Stomach (tissue), 9 donors: ENCODE results near the gene FADS2. TPM values are rescaled to one million over a fixed set of nuclear protein-coding genes. Genes with fewer than 3 reads are reported as not detected.

Source experiments
- DNase-seq, 2 donors: peaks; one replicate each; pipeline versions ENCODE4 v3.0.0 to v3.0.0-alpha.2; 2013 to 2019
- H3K27ac ChIP-seq, 5 donors: fragments of 200-600 bp in 4 of 5; sonication (generic) in 4 of 5; one replicate each; pipeline ENCODE4 v1.5.1; 2013 to 2019; ENCODE audit warnings: mild to moderate bottlenecking in 1 of 5, moderate library complexity in 1 of 5
- H3K27me3 ChIP-seq, 3 donors: fragments of 200-600 bp; sonication (generic); one replicate each; pipeline ENCODE4 v1.5.1; 2017 to 2019; ENCODE audit warnings: mixed run types in 1 of 3
- H3K36me3 ChIP-seq, 4 donors: fragments of 200-600 bp; sonication (generic); 1 replicate in 3 of 4; 2 replicates in 1 of 4; pipeline ENCODE4 v1.5.1; 2016 to 2019
- H3K4me1 ChIP-seq, 4 donors: fragments of 200-600 bp; sonication (generic); one replicate each; pipeline ENCODE4 v1.5.1; 2016 to 2019
- H3K4me3 ChIP-seq, 4 donors: fragments of 200-600 bp; sonication (generic) in 3 of 4; one replicate each; pipeline ENCODE4 v1.5.1; 2016 to 2019; ENCODE audit warnings: mild to moderate bottlenecking in 1 of 4
- H3K9me3 ChIP-seq, 4 donors: fragments of 200-600 bp; sonication (generic); one replicate each; pipeline ENCODE4 v1.5.1; 2016 to 2019
- EP300 ChIP-seq: sonication (generic); formaldehyde crosslinking; IDR thresholded peaks from one replicate; pipeline ENCODE4 v1.6.1; 2017; ENCODE audit warnings: antibody characterized with exemption
- POLR2A ChIP-seq, 4 donors: fragments of 450-650 bp; IDR thresholded peaks; one replicate each; pipeline ENCODE4 v1.6.1; 2016; ENCODE audit warnings: antibody characterized with exemption in 4 of 4, control low read depth in 2 of 4, mild to moderate bottlenecking in 1 of 4, moderate library complexity in 1 of 4
- POLR2AphosphoS5 ChIP-seq, 3 donors: sonication (generic); formaldehyde crosslinking; IDR thresholded peaks; one replicate each; pipeline ENCODE4 v1.6.1; 2016; ENCODE audit warnings: antibody characterized with exemption in 3 of 3
- WGBS, 5 donors: extraction: QIAGEN DNeasy Blood & Tissue Kit in 3 of 5; methylation state at CpG; one replicate each; pipeline versions ENCODE4 v1.1.5 to v1.1.7; 2013 to 2018; 5-methylcytosine and 5-hydroxymethylcytosine counted together
- intact Hi-C: fragments of 100-400 bp; cut with DNase I; formaldehyde crosslinking; loops from one replicate; pipeline ENCODE4 v1.15.1; 2023; ENCODE audit warnings: low total_unique reads
- polyA plus RNA-seq, 3 donors: library from polyadenylated mRNA; stranded (reverse); fragments of 200-250 nt; gene quantifications; one replicate each; pipeline ENCODE4 v1.2.3, GENCODE V29; 2013
- total RNA-seq, 5 donors: library from RNA; depleted of rRNA; stranded (reverse); fragments of >200 nt; gene quantifications; one replicate each; pipeline versions ENCODE4 v1.1.0 to v1.2.3, GENCODE V29; 2014 to 2016
- TF ChIP-seq, protein P1 (sequence below), 7 experiments: fragments of 450-650 bp in 4 of 7; fragments of 200-600 bp in 3 of 7; sonication (generic) in 3 of 7; IDR thresholded peaks; one replicate each; pipeline ENCODE4 v1.5.1; 2016 to 2019; ENCODE audit warnings: antibody characterized with exemption in 7 of 7, control low read depth in 2 of 7, mild to moderate bottlenecking in 1 of 7
- donor health status: healthy with polysubstance abuse.
- donor health status: Bipolar disorder and iron deficiency.
- donor health status: healthy.

Gene FADS2
- total and polyA plus RNA-seq, 8 donors, result 3.5 to 17.1 (median 13.0) TPM; not detected in 1

- no peaks in the 10 kb centered on the region for H3K9me3 ChIP-seq
- H3K36me3 ChIP-seq, result peaks cover 0 to 71% (median 17%) of the 10 kb centered on the region in 4 donors
- WGBS, 5 donors, result 89 to 94% (median 93%) methylated on average over 12 to 17 of the region's 17 CpGs
- DNase-seq, result no peak
- H3K27me3 ChIP-seq, result no peaks in the 10 kb centered on the region
- intact Hi-C loops, result no loop called here
- H3K4me1 ChIP-seq, result no peaks in the 10 kb centered on the region
- TF ChIP-seq POLR2A (IDR thresholded peaks at IDR 0.05) (no peak), POLR2AphosphoS5 (IDR thresholded peaks at IDR 0.05) (no peak), EP300 (no peak)
- TF ChIP-seq, protein P1, sequence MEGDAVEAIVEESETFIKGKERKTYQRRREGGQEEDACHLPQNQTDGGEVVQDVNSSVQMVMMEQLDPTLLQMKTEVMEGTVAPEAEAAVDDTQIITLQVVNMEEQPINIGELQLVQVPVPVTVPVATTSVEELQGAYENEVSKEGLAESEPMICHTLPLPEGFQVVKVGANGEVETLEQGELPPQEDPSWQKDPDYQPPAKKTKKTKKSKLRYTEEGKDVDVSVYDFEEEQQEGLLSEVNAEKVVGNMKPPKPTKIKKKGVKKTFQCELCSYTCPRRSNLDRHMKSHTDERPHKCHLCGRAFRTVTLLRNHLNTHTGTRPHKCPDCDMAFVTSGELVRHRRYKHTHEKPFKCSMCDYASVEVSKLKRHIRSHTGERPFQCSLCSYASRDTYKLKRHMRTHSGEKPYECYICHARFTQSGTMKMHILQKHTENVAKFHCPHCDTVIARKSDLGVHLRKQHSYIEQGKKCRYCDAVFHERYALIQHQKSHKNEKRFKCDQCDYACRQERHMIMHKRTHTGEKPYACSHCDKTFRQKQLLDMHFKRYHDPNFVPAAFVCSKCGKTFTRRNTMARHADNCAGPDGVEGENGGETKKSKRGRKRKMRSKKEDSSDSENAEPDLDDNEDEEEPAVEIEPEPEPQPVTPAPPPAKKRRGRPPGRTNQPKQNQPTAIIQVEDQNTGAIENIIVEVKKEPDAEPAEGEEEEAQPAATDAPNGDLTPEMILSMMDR (IDR thresholded peaks at IDR 0.05), result no peak
- H3K4me3 ChIP-seq, result no peak overlapping the region
- H3K27ac ChIP-seq, result no peak overlapping the region
Measured at GRCh38 chr11:61854206-61854895, 26.3 kb downstream of the FADS2 start.

DNA sequence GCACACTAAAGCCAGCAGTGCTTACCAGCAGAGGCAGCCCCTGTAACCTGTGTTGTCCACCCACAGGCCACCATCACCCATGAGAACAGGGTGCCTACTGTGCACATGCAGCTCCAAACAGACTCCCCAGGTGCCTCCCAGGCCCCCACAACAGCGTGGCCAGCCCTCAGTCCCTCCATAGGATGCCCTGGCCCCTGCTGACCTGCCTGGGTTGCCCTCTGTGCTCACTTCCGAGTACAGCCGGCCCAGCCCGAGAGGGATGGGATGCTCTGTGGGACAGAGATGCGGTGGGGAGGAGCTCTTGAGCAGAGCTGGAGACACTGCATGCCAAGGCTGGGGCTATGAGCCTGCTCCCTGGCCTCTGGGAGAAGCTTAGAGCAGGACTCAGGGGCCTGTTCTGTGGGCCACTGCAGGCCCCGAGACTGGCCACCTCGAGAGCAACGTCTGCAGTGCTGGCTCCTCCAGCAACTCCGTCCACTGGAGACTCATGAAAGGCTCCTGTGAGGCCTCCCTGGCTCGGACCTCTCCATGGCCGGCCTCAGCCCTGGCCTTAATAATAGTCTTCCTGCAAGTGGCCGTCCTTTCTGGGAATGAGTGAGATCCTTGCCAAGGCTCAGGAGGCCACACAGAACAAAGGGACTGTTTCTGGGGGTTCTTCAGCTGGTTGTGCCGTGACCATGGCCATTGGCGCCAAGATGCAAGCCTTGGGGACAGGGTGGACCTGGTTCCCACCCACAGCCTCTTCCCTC, 27.0 kb downstream of the FADS2 start:
- DNase-seq, result no peak

GRCh38 chr11:61855939-61856680, 28.0 kb downstream of the FADS2 start:
- Histone ChIP-seq H3K4me3 (no peak overlapping the region), H3K4me1 (peaks cover 0 to 9% (median 5%) of the 10 kb centered on the region in 4 donors), H3K27ac (no peak overlapping the region), H3K9me3 (no peaks in the 10 kb centered on the region), H3K27me3 (no peaks in the 10 kb centered on the region), H3K36me3 (peaks cover 0 to 71% (median 15%) of the 10 kb centered on the region in 4 donors)
- no peak for DNase-seq
- TF ChIP-seq, protein P1 (IDR thresholded peaks at IDR 0.05), result no peak
- no peak for TF ChIP-seq POLR2A (IDR thresholded peaks at IDR 0.05)
- no peak for TF ChIP-seq EP300
- no peak for TF ChIP-seq POLR2AphosphoS5 (IDR thresholded peaks at IDR 0.05)
- intact Hi-C loops, result no loop called here
- 75 to 95% (median 90%) methylated on average over 7 to 12 of the region's 12 CpGs for WGBS, 5 donors

More for the DNA sequence above, 27.0 kb downstream of the FADS2 start:
- H3K36me3 ChIP-seq, result peaks cover 0 to 71% (median 17%) of the 10 kb centered on the region in 4 donors
- TF ChIP-seq, protein P1 (IDR thresholded peaks at IDR 0.05), result no peak
- TF ChIP-seq EP300, result no peak
- TF ChIP-seq POLR2AphosphoS5 (IDR thresholded peaks at IDR 0.05), result no peak
- TF ChIP-seq POLR2A (IDR thresholded peaks at IDR 0.05), result no peak
- H3K27me3 ChIP-seq, result no peaks in the 10 kb centered on the region
- H3K9me3 ChIP-seq, result no peaks in the 10 kb centered on the region
- WGBS, 5 donors, result 79 to 94% (median 91%) methylated on average over 12 to 14 of the region's 14 CpGs
- intact Hi-C loops, result no loop called here
- H3K4me1 ChIP-seq, result peaks cover 0 to 3% (median 1%) of the 10 kb centered on the region in 4 donors
- no peak overlapping the region for H3K27ac ChIP-seq
- no peak overlapping the region for H3K4me3 ChIP-seq
